ENCODE measurements around the gene ZNF433. TPM values are rescaled to one million over a fixed set of nuclear protein-coding genes. Genes with fewer than 3 reads are reported as not detected.

The ZNF433 gene
- total and polyA plus RNA-seq, 10 donors = 2.4 to 7.7 (median 4.6) TPM

- 74 to 82% (median 78%) methylated on average over 9 of the region's 9 CpGs for WGBS, 5 donors
- intact Hi-C loops (cut with DNase I; ENCODE audit: low total_unique reads) = loop anchor here (2.0 to 5.0 kb wide), 2 partner anchors 62 to 108 kb away; partner anchors contain the start of gene ZNF700
- Histone ChIP-seq H3K27ac (peak overlapping the region in 6 of 8 donors; percentile 87 to 93 (median 91)), H3K9me3 (no peaks in the 10 kb centered on the region), H3K4me1 (peaks cover 0 to 57% (median 21%) of the 10 kb centered on the region in 6 donors), H3K4me3 (peak overlapping the region in 7 of 8 donors; percentile 76 to 97 (median 91)), H3K27me3 (replicated peaks in 1 of 7) (no peaks in the 10 kb centered on the region), H3K36me3 (peaks cover 0 to 19% (median 0%) of the 10 kb centered on the region in 6 donors)
- no peak for DNase-seq
- TF ChIP-seq POLR2AphosphoS5 (IDR thresholded peaks at IDR 0.05) = no peak
- TF ChIP-seq, protein P1, sequence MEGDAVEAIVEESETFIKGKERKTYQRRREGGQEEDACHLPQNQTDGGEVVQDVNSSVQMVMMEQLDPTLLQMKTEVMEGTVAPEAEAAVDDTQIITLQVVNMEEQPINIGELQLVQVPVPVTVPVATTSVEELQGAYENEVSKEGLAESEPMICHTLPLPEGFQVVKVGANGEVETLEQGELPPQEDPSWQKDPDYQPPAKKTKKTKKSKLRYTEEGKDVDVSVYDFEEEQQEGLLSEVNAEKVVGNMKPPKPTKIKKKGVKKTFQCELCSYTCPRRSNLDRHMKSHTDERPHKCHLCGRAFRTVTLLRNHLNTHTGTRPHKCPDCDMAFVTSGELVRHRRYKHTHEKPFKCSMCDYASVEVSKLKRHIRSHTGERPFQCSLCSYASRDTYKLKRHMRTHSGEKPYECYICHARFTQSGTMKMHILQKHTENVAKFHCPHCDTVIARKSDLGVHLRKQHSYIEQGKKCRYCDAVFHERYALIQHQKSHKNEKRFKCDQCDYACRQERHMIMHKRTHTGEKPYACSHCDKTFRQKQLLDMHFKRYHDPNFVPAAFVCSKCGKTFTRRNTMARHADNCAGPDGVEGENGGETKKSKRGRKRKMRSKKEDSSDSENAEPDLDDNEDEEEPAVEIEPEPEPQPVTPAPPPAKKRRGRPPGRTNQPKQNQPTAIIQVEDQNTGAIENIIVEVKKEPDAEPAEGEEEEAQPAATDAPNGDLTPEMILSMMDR (IDR thresholded peaks at IDR 0.05 in 8 of 11, conservative IDR thresholded peaks at IDR 0.05 in 3 of 11) = peak in 4 of 11 experiments; percentile 13 to 31 (median 17)
Measured at GRCh38 chr19:11989112-11989456, 46.4 kb downstream of the ZNF433 start.

DNA sequence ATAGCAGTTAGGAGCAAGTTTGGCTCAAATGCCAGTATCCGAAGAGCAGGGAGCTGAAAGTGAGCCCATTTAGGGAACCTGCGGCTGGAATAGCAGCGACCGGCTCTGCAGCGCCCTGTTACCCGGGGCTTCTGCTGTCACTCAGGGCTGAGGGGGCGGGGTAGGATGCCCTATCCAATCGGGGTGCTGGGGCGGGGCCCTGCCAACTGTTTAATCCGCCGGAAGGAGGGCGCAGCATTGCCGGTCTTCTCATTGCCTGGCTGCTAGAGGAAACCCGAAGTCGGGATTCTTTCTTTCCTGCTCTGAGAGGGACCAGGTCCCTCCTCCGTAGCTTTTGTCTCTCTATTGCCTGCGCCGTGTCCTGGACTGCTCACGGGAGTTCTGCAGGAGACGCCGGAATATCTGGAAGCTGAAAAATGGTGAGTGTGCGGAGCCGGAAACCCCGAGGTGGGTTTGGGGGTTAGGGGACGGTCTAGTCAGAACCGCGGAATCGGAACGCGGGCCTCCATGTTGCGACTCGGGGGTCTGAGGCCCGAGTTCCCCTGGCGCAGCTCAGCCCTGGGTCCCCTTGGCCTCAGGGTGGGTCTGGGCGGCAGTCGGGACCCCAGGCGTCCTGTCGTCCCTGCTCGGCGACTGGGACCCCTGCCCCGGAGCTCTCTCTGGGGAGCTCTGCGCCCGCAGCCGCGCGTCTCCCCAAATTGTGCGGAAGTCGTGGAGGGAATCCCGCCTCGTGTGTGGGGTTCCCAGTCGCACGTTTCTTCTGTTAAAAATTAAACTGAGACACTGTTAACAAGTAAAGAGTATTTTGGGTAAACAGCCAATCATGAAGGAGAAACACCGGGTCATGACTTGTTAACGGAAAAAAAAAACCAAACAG lies 47.8 kb downstream of the ZNF433 start:
- Histone ChIP-seq H3K27me3 (replicated peaks in 1 of 7) (no peaks in the 10 kb centered on the region), H3K4me3 (peak overlapping the region; percentile 56 to 97 (median 86)), H3K9me3 (peaks cover 0 to 14% (median 10%) of the 10 kb centered on the region in 8 donors), H3K27ac (peak overlapping the region; percentile 74 to 93 (median 90)), H3K4me1 (peaks cover 0 to 51% (median 21%) of the 10 kb centered on the region in 6 donors), H3K36me3 (peaks cover 0 to 19% (median 0%) of the 10 kb centered on the region in 6 donors)
- peak in 1 of 3 donors; percentile 66 for TF ChIP-seq POLR2A (IDR thresholded peaks at IDR 0.05)
- TF ChIP-seq, protein P1 (IDR thresholded peaks at IDR 0.05 in 8 of 11, conservative IDR thresholded peaks at IDR 0.05 in 3 of 11) = peak in 5 of 11 experiments; percentile 9 to 46 (median 13)
- TF ChIP-seq POLR2AphosphoS5 (IDR thresholded peaks at IDR 0.05) = peak; percentile 84 to 93 (median 92)
- intact Hi-C loops (cut with DNase I; ENCODE audit: low total_unique reads) = loop anchor here (2.0 to 5.0 kb wide), 2 partner anchors 60 to 107 kb away; partner anchors contain the start of gene ZNF700
- 0 to 1% (median 0%) methylated on average over 41 to 54 of the region's 54 CpGs for WGBS, 5 donors
- DNase-seq = peak; percentile 97

- Histone ChIP-seq H3K27me3 (replicated peaks in 1 of 7) (no peaks in the 10 kb centered on the region), H3K4me3 (peak overlapping the region in 2 of 8 donors; percentile 93 to 97), H3K27ac (no peak overlapping the region), H3K9me3 (peaks cover 0 to 23% (median 19%) of the 10 kb centered on the region in 8 donors), H3K36me3 (peaks cover 0 to 19% (median 0%) of the 10 kb centered on the region in 6 donors), H3K4me1 (peaks cover 0 to 43% (median 21%) of the 10 kb centered on the region in 6 donors)
- intact Hi-C loops (cut with DNase I; ENCODE audit: low total_unique reads) = loop anchor here (5.0 kb wide), 1 partner anchor 59 kb away; the partner anchor contains the start of gene ZNF700
- TF ChIP-seq POLR2A (IDR thresholded peaks at IDR 0.05) (no peak), POLR2AphosphoS5 (IDR thresholded peaks at IDR 0.05) (no peak)
- TF ChIP-seq, protein P1 (IDR thresholded peaks at IDR 0.05 in 8 of 11, conservative IDR thresholded peaks at IDR 0.05 in 3 of 11) = no peak
- WGBS, 5 donors = 81 to 95% (median 89%) methylated on average over 17 of the region's 17 CpGs
- DNase-seq = no peak
Measured at GRCh38 chr19:11986754-11987153, 48.7 kb downstream of the ZNF433 start.

DNA sequence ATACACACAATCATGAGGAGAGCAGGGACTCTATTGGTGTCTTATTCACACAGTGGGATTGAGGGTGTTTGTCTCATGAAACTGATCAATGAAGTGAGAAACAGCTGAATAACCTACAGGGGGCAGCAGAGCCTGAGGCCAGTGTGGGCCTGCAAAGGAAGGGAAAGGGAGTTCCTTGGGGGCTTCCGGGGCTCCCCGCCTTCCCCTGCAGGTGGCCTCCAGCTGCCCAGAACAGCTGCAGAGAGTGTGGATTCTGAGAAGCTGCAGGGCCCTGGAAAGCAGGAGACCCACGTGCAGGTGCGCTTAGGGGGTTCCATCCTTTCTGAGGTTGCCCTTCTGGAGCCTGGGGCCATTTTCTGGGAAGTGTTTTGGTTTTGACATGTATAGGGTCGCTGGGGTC lies 50.5 kb downstream of the ZNF433 start:
- Histone ChIP-seq H3K27me3 (replicated peaks in 1 of 7) (no peaks in the 10 kb centered on the region), H3K4me1 (peaks cover 0 to 30% (median 21%) of the 10 kb centered on the region in 6 donors), H3K27ac (no peak overlapping the region), H3K36me3 (peaks cover 0 to 8% (median 0%) of the 10 kb centered on the region in 6 donors), H3K4me3 (no peak overlapping the region), H3K9me3 (peaks cover 6 to 40% (median 37%) of the 10 kb centered on the region in 8 donors)
- intact Hi-C loops (cut with DNase I; ENCODE audit: low total_unique reads) = loop anchor here (5.0 kb wide), 1 partner anchor 58 kb away; the partner anchor contains the start of gene ZNF700
- 31 to 44% (median 40%) methylated on average over 5 of the region's 5 CpGs for WGBS, 5 donors
- TF ChIP-seq, protein P1 (IDR thresholded peaks at IDR 0.05 in 8 of 11, conservative IDR thresholded peaks at IDR 0.05 in 3 of 11) = peak in 1 of 11 experiments; percentile 13
- TF ChIP-seq POLR2AphosphoS5 (IDR thresholded peaks at IDR 0.05) (no peak), POLR2A (IDR thresholded peaks at IDR 0.05) (no peak)
- no peak for DNase-seq

Measured in spleen (tissue), 11 donors.